ENCODE results near the gene AQP5.
"Not testable (repeated sequence)": the region's sequence is repeated elsewhere in the genome, so short reads cannot be mapped to it uniquely, and the experiment has no call there.

Gene AQP5

GRCh38 chr12:49985981-49986380, 24.3 kb downstream of the AQP5 start:
- H3K79me2 ChIP-seq: no peaks in the 10 kb centered on the region
- H3K9me3 ChIP-seq (ENCODE audit: control insufficient read depth, low read length): no peaks in the 10 kb centered on the region
- H3K27ac ChIP-seq: peak overlapping the region; percentile 39
- H3K9ac ChIP-seq: no peak overlapping the region
- TF ChIP-seq CTCF (IDR thresholded peaks at IDR 0.05): no peak
- peak overlapping the region; percentile 43 for H2AFZ ChIP-seq
- H3K4me1 ChIP-seq: peaks cover 25% of the 10 kb centered on the region
- H3K36me3 ChIP-seq (ENCODE audit: control insufficient read depth, insufficient read depth, low read length): no peaks in the 10 kb centered on the region
- H3K4me3 ChIP-seq (ENCODE audit: low read depth, low read length): no peak overlapping the region
- H3K4me2 ChIP-seq (ENCODE audit: low read length): no peak overlapping the region
- H3K27me3 ChIP-seq (ENCODE audit: control insufficient read depth, insufficient read depth, low read length): no peaks in the 10 kb centered on the region

- H3K9ac ChIP-seq; H3K27me3 ChIP-seq (ENCODE audit: control insufficient read depth, insufficient read depth, low read length); H3K9me3 ChIP-seq (ENCODE audit: control insufficient read depth, low read length); H3K79me2 ChIP-seq; H3K4me3 ChIP-seq (ENCODE audit: low read depth, low read length); H3K36me3 ChIP-seq (ENCODE audit: control insufficient read depth, insufficient read depth, low read length); H2AFZ ChIP-seq; H3K4me2 ChIP-seq (ENCODE audit: low read length): not testable (repeated sequence)
- Histone ChIP-seq H3K4me1 (peaks cover 25% of the 10 kb centered on the region), H3K27ac (peak overlapping the region; percentile 39)
Measured at GRCh38 chr12:49986476-49986875, 24.8 kb downstream of the AQP5 start.

GRCh38 chr12:49987625-49988303, 26.1 kb downstream of the AQP5 start:
- Histone ChIP-seq H3K27me3 (ENCODE audit: control insufficient read depth, insufficient read depth, low read length) (no peaks in the 10 kb centered on the region), H3K9me3 (ENCODE audit: control insufficient read depth, low read length) (no peaks in the 10 kb centered on the region), H3K36me3 (ENCODE audit: control insufficient read depth, insufficient read depth, low read length) (no peaks in the 10 kb centered on the region), H3K27ac (no peak overlapping the region), H3K4me1 (peaks cover 25% of the 10 kb centered on the region), H3K9ac (no peak overlapping the region), H3K4me2 (ENCODE audit: low read length) (no peak overlapping the region), H3K4me3 (ENCODE audit: low read depth, low read length) (no peak overlapping the region), H3K79me2 (no peaks in the 10 kb centered on the region), H2AFZ (no peak overlapping the region)
- no peak for TF ChIP-seq CTCF (IDR thresholded peaks at IDR 0.05)

DNA sequence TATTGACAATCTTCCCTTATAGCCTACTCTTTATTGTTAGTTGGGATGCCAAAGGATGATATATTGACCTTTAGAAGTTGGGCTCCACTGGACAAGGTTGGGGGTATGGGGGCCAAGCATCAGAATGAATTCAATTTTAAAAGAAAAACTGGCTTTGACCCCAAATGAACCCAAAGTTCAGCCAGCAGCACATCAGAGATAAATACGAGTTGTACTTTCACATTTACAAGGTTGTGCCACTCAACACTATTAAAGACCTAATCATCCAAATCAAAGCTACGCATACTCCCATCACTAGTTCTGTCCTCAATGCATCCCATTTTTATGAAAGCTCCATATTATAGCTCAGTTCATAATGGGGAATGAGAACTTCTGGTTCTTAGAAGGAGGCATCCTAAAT, 27.7 kb downstream of the AQP5 start:
- H3K79me2 ChIP-seq; H3K9ac ChIP-seq; H3K36me3 ChIP-seq (ENCODE audit: control insufficient read depth, insufficient read depth, low read length); H3K4me2 ChIP-seq (ENCODE audit: low read length); H2AFZ ChIP-seq; H3K27me3 ChIP-seq (ENCODE audit: control insufficient read depth, insufficient read depth, low read length); H3K4me3 ChIP-seq (ENCODE audit: low read depth, low read length); H3K9me3 ChIP-seq (ENCODE audit: control insufficient read depth, low read length); H3K27ac ChIP-seq: not testable (repeated sequence)
- peaks cover 17% of the 10 kb centered on the region for H3K4me1 ChIP-seq

- Histone ChIP-seq H3K27me3 (ENCODE audit: control insufficient read depth, insufficient read depth, low read length) (no peaks in the 10 kb centered on the region), H3K79me2 (no peaks in the 10 kb centered on the region), H3K9ac (no peak overlapping the region), H3K36me3 (ENCODE audit: control insufficient read depth, insufficient read depth, low read length) (no peaks in the 10 kb centered on the region), H3K4me1 (peaks cover 12% of the 10 kb centered on the region), H3K27ac (no peak overlapping the region), H3K4me3 (ENCODE audit: low read depth, low read length) (no peak overlapping the region), H2AFZ (no peak overlapping the region), H3K9me3 (ENCODE audit: control insufficient read depth, low read length) (no peaks in the 10 kb centered on the region), H3K4me2 (ENCODE audit: low read length) (no peak overlapping the region)
- TF ChIP-seq CTCF (IDR thresholded peaks at IDR 0.05): no peak
Measured at GRCh38 chr12:49990273-49990672, 28.6 kb downstream of the AQP5 start.

- H3K27me3 ChIP-seq (ENCODE audit: control insufficient read depth, insufficient read depth, low read length): no peaks in the 10 kb centered on the region
- no peak overlapping the region for H3K4me2 ChIP-seq (ENCODE audit: low read length)
- no peak overlapping the region for H3K27ac ChIP-seq
- no peaks in the 10 kb centered on the region for H3K9me3 ChIP-seq (ENCODE audit: control insufficient read depth, low read length)
- no peak overlapping the region for H3K9ac ChIP-seq
- H3K4me3 ChIP-seq (ENCODE audit: low read depth, low read length): no peak overlapping the region
- no peak for TF ChIP-seq CTCF (IDR thresholded peaks at IDR 0.05)
- H3K4me1 ChIP-seq: no peaks in the 10 kb centered on the region
- no peaks in the 10 kb centered on the region for H3K36me3 ChIP-seq (ENCODE audit: control insufficient read depth, insufficient read depth, low read length)
- H2AFZ ChIP-seq: no peak overlapping the region
- no peaks in the 10 kb centered on the region for H3K79me2 ChIP-seq
Measured at GRCh38 chr12:49998453-49998852, 36.8 kb downstream of the AQP5 start.
